Endothelial cell of umbilical vein (primary cell): ENCODE data around the gene PPCDC. TPM values are rescaled to one million over a fixed set of nuclear protein-coding genes. Genes with fewer than 3 reads are reported as not detected.

Experiments
- BruUV-seq: library from RNA; stranded (reverse); fragments of 400-500 nt; replicated peaks from 2 replicates; lab custom pipeline; 2021; lab: Mats Ljungman, UMichigan
- CTCF ChIA-PET: fragments of 300-600, 350-600 bp; sonication (Branson Sonifier 250); formaldehyde crosslinking; loops from one replicate; lab custom pipeline; 2021; ENCODE audit warnings: antibody characterized with exemption, inconsistent platforms; lab: Charles Lee
- POLR2A ChIA-PET: fragments of 300-600, 350-600 bp; sonication (Branson Sonifier 250); formaldehyde crosslinking; loops from one replicate; lab custom pipeline; 2021; ENCODE audit warnings: antibody characterized with exemption, inconsistent platforms; lab: Charles Lee
- DNase-seq: peaks from one replicate; pipeline ENCODE4 v3.0.0-alpha.2; 2011; ENCODE audit warnings: low read depth, low spot score
- FAIRE-seq: peaks from 2 replicates; lab custom pipeline; 2011; peaks lifted over from hg19 to GRCh38; lab: Jason Lieb, UNC
- H2AFZ ChIP-seq: 2 replicates; pipeline ENCODE4 v1.6.0; 2012; ENCODE audit warnings: low read depth, low read length, control low read depth, inconsistent platforms
- H3K27ac ChIP-seq: 2 replicates; pipeline ENCODE4 v1.5.1; 2011; ENCODE audit warnings: low read depth, mild to moderate bottlenecking, control low read depth, low read length, moderate library complexity; ENCODE audit not compliant: insufficient read depth
- H3K27me3 ChIP-seq, 2 experiments: 2 replicates each; pipeline versions ENCODE4 v1.6.0 to v1.6.1; 2011; ENCODE audit warnings: low read length in 2 of 2, mixed read lengths in 1 of 2; ENCODE audit not compliant: control insufficient read depth in 2 of 2, insufficient read depth in 2 of 2
- H3K36me3 ChIP-seq, 2 experiments: 2 replicates in 1 of 2; 3 replicates in 1 of 2; pipeline ENCODE4 v1.5.1; 2011; ENCODE audit warnings: low read length in 2 of 2, mild to moderate bottlenecking in 1 of 2, moderate library complexity in 1 of 2; ENCODE audit not compliant: control insufficient read depth in 2 of 2, insufficient read depth in 2 of 2; ENCODE audit errors: extremely low read depth in 1 of 2
- H3K4me1 ChIP-seq: 3 replicates; pipeline ENCODE4 v1.5.1; 2011; ENCODE audit warnings: mild to moderate bottlenecking, low read length; ENCODE audit not compliant: control insufficient read depth, insufficient read depth; ENCODE audit errors: extremely low read depth
- H3K4me2 ChIP-seq: 2 replicates; pipeline ENCODE4 v1.6.1; 2011; ENCODE audit warnings: low read length, control low read depth, mixed read lengths; ENCODE audit not compliant: insufficient read depth
- H3K4me3 ChIP-seq, 3 experiments: fragments of 200-600 bp in 1 of 3; sonication (generic), shearing (Covaris generic) in 1 of 3; replicated peaks in 1 of 3; 2 replicates each; pipeline ENCODE4 v1.5.1; 2011 to 2016; ENCODE audit warnings: control low read depth in 3 of 3, low read length in 3 of 3, mild to moderate bottlenecking in 2 of 3, inconsistent platforms in 1 of 3, low read depth in 1 of 3, moderate library complexity in 1 of 3; ENCODE audit not compliant: insufficient read depth in 1 of 3
- H3K79me2 ChIP-seq: 2 replicates; pipeline ENCODE4 v1.6.0; 2012; ENCODE audit warnings: low read length, inconsistent platforms; ENCODE audit not compliant: control insufficient read depth, insufficient read depth
- H3K9ac ChIP-seq: replicated peaks from 2 replicates; pipeline ENCODE3; 2011; ENCODE audit warnings: low read length, control low read depth; ENCODE audit not compliant: insufficient read depth; ENCODE audit errors: extremely low read depth
- H3K9me1 ChIP-seq: replicated peaks from 3 replicates; pipeline ENCODE4 v1.6.0; 2011; ENCODE audit warnings: mild to moderate bottlenecking, low read length; ENCODE audit not compliant: control insufficient read depth, insufficient read depth; ENCODE audit errors: extremely low read depth
- H3K9me3 ChIP-seq: replicated peaks from 2 replicates; pipeline ENCODE4 v1.5.1; 2012; ENCODE audit warnings: low read length, inconsistent platforms; ENCODE audit not compliant: control insufficient read depth, insufficient read depth
- H4K20me1 ChIP-seq: replicated peaks from 2 replicates; pipeline ENCODE3; 2011; ENCODE audit warnings: mild to moderate bottlenecking, low read length; ENCODE audit not compliant: control insufficient read depth, insufficient read depth; ENCODE audit errors: extremely low read depth
- EZH2 ChIP-seq: IDR thresholded peaks from 2 replicates; pipeline ENCODE4 v1.6.1; 2012; ENCODE audit warnings: borderline replicate concordance, low read depth, mild to moderate bottlenecking, moderate library complexity, low read length, inconsistent platforms; ENCODE audit not compliant: severe bottlenecking
- FOS ChIP-seq: IDR thresholded peaks from 2 replicates; pipeline ENCODE4 v1.6.1; 2011; ENCODE audit warnings: mild to moderate bottlenecking, low read length, moderate library complexity, borderline replicate concordance; ENCODE audit not compliant: insufficient read depth
- GATA2 ChIP-seq: IDR thresholded peaks from 2 replicates; pipeline ENCODE4 v1.7.0; 2011; ENCODE audit warnings: low read depth, mild to moderate bottlenecking, moderate library complexity, mixed read lengths, low read length; ENCODE audit not compliant: insufficient read length, insufficient read depth
- JUN ChIP-seq: IDR thresholded peaks from 2 replicates; pipeline ENCODE4 v1.6.1; 2011; ENCODE audit warnings: borderline replicate concordance, low read depth; ENCODE audit not compliant: insufficient read length, insufficient read depth
- MYC ChIP-seq: IDR thresholded peaks from one replicate; pipeline ENCODE4 v1.6.1; 2011; ENCODE audit warnings: mild to moderate bottlenecking, low read depth, low read length
- POLR2A ChIP-seq: IDR thresholded peaks from 2 replicates; pipeline ENCODE4 v1.6.1; 2012; ENCODE audit warnings: low read depth, mild to moderate bottlenecking, control low read depth, low read length
- POLR2AphosphoS5 ChIP-seq: IDR thresholded peaks from 2 replicates; pipeline ENCODE4 v1.6.1; 2012; ENCODE audit warnings: low read depth, mild to moderate bottlenecking, control low read depth, low read length, moderate library complexity; ENCODE audit not compliant: insufficient read depth
- dilution Hi-C: fragments of 300-500 bp; cut with MboI; formaldehyde crosslinking; loops from one replicate; pipeline ENCODE4 v1.15.0; 2019; ENCODE audit warnings: low sequenced_read_pairs; ENCODE audit not compliant: extremely low pct_ligation_motif_present
- intact Hi-C: fragments of 100-400 bp; cut with micrococcal nuclease; formaldehyde crosslinking; loops from one replicate; pipeline ENCODE4 v1.10.0; 2022
- polyA plus RNA-seq, 4 experiments: library from polyadenylated mRNA; depleted of rRNA in 3 of 4; stranded (reverse) in 3 of 4; unstranded in 1 of 4; fragments of >200 nt; gene quantifications; 2 replicates each; pipeline versions ENCODE4 v1.2.1 to v1.2.3, GENCODE V29; 2011 to 2012; ENCODE audit warnings: missing spikeins in 1 of 4
- total RNA-seq: library from RNA; stranded (reverse); gene quantifications from 2 replicates; pipeline ENCODE4 v1.2.3, GENCODE V29; 2021
- TF ChIP-seq, protein P1 (sequence below), 2 donors: IDR thresholded peaks; 1 replicate in 1 of 2; 2 replicates in 1 of 2; pipeline ENCODE4 v1.5.1; 2011; ENCODE audit warnings: low read length in 2 of 2, mild to moderate bottlenecking in 2 of 2, moderate library complexity in 2 of 2, control low read depth in 1 of 2, inconsistent platforms in 1 of 2, low read depth in 1 of 2; ENCODE audit not compliant: insufficient read depth in 1 of 2; ENCODE audit errors: extremely low read depth in 1 of 2
- TF ChIP-seq, protein P2 (sequence below): IDR thresholded peaks from 2 replicates; pipeline ENCODE4 v1.6.1; 2011; ENCODE audit not compliant: insufficient read depth, insufficient read length

Gene PPCDC
- total and polyA plus RNA-seq, 2 donors (not counting 3 experiments of a cell fraction or from before 2014, with no cell fraction given) = 14.5 to 21.4 TPM

DNA sequence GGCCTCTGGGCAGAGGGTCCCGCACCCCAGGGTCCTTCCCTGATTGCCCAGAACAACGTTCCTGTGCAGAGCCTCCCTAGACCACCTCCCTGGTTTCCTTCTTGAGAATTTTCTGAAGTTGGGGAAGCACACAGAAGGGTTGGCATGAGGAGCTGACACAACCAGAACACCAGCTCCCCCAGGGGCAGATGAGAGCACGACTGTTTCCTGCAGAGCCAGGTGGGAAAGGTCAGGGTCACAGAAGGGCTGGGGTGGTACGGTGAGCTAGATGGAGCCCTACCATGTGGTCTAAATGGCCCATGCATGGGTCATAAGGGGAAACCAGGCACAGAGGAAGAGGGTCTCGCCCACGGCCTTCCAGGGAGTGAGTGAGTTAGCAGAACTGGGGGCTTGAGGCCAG lies 10.4 kb downstream of the PPCDC start:
- Histone ChIP-seq H3K4me1 (peaks cover 41% of the 10 kb centered on the region), H3K9ac (no peak overlapping the region), H3K27me3 (no peaks in the 10 kb centered on the region), H2AFZ (no peak overlapping the region), H3K4me3 (no peak overlapping the region), H3K36me3 (no peaks in the 10 kb centered on the region), H3K4me2 (no peak overlapping the region), H3K9me1 (no peaks in the 10 kb centered on the region), H3K27ac (no peak overlapping the region), H3K79me2 (no peaks in the 10 kb centered on the region), H3K9me3 (no peaks in the 10 kb centered on the region), H4K20me1 (no peaks in the 10 kb centered on the region)
- TF ChIP-seq GATA2 (no peak), FOS (no peak), MYC (no peak), JUN (no peak), POLR2AphosphoS5 (no peak)
- intact Hi-C loops = loop anchor here (5.0 kb wide), 1 partner anchor 333 kb away; the partner anchor contains the start of gene MAN2C1
- BruUV-seq = no TSS peak
- no peak for FAIRE-seq
- ChIA-PET CTCF (interaction anchor here (0.7 to 1.4 kb wide), 4 partner anchors 10 to 171 kb away, joined by 3 to 9 read pairs (median 6); partner anchors contain the start of gene C15orf39), POLR2A (no interaction called here)
- DNase-seq = no peak
- dilution Hi-C loops = no loop called here

DNA sequence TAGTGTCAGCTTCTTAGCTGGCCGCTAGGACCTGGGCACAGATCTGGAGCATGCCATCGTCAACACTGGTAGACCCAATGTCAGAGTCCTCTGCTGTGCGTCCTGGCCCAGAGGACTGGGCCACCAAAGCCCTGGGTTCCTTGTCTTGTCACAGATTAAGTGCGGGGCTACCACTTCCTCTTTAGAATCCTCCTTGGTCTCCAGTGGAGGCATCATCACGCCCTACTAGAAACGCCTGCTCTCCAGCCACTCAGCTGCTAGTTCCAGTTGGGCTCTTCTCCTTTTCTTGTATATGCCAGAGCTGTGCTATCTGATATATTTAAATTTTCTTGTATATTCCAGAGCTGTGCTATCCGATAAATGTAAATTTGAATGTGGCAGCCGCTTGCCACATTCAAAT lies 11.2 kb downstream of the PPCDC start:
- DNase-seq = no peak
- Histone ChIP-seq H3K4me3 (no peak overlapping the region), H3K9ac (no peak overlapping the region), H3K27ac (no peak overlapping the region), H3K79me2 (no peaks in the 10 kb centered on the region), H3K9me3 (no peaks in the 10 kb centered on the region), H4K20me1 (no peaks in the 10 kb centered on the region), H3K27me3 (no peaks in the 10 kb centered on the region), H3K9me1 (no peaks in the 10 kb centered on the region), H3K4me1 (peaks cover 33% of the 10 kb centered on the region), H2AFZ (no peak overlapping the region), H3K36me3 (no peaks in the 10 kb centered on the region), H3K4me2 (no peak overlapping the region)
- CTCF ChIA-PET = interaction anchor here (0.6 to 1.4 kb wide), 4 partner anchors 9 to 170 kb away, joined by 3 to 9 read pairs (median 6); partner anchors contain the start of gene C15orf39
- dilution Hi-C loops (no loop called here), intact Hi-C loops (loop anchor here (5.0 kb wide), 1 partner anchor 333 kb away; the partner anchor contains the start of gene MAN2C1)
- no peak for FAIRE-seq
- POLR2A ChIA-PET = no interaction called here
- BruUV-seq = no TSS peak
- TF ChIP-seq GATA2 = no peak
- TF ChIP-seq, protein P1, sequence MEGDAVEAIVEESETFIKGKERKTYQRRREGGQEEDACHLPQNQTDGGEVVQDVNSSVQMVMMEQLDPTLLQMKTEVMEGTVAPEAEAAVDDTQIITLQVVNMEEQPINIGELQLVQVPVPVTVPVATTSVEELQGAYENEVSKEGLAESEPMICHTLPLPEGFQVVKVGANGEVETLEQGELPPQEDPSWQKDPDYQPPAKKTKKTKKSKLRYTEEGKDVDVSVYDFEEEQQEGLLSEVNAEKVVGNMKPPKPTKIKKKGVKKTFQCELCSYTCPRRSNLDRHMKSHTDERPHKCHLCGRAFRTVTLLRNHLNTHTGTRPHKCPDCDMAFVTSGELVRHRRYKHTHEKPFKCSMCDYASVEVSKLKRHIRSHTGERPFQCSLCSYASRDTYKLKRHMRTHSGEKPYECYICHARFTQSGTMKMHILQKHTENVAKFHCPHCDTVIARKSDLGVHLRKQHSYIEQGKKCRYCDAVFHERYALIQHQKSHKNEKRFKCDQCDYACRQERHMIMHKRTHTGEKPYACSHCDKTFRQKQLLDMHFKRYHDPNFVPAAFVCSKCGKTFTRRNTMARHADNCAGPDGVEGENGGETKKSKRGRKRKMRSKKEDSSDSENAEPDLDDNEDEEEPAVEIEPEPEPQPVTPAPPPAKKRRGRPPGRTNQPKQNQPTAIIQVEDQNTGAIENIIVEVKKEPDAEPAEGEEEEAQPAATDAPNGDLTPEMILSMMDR (IDR thresholded peaks at IDR 0.05; ENCODE audit: extremely low read depth in 1 of 2, insufficient read depth in 1 of 2, low read depth in 1 of 2, low read length in 2 of 2) = no peak
- TF ChIP-seq FOS = no peak
- no peak for TF ChIP-seq MYC
- no peak for TF ChIP-seq POLR2A
- TF ChIP-seq EZH2 = no peak
- TF ChIP-seq, protein P2, sequence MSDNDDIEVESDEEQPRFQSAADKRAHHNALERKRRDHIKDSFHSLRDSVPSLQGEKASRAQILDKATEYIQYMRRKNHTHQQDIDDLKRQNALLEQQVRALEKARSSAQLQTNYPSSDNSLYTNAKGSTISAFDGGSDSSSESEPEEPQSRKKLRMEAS = no peak
- no peak for TF ChIP-seq JUN
- no peak for TF ChIP-seq POLR2AphosphoS5
